ENCODE data around the gene HOXB9. TPM values are rescaled to one million over a fixed set of nuclear protein-coding genes. Genes with fewer than 3 reads are reported as not detected.
A peak's percentile ranks its signal among the peaks of the same experiment; 100 is the strongest.

HOXB9 gene
- polyA plus RNA-seq, 4 donors: 57.8 to 70.4 (median 64.7) TPM

DNA sequence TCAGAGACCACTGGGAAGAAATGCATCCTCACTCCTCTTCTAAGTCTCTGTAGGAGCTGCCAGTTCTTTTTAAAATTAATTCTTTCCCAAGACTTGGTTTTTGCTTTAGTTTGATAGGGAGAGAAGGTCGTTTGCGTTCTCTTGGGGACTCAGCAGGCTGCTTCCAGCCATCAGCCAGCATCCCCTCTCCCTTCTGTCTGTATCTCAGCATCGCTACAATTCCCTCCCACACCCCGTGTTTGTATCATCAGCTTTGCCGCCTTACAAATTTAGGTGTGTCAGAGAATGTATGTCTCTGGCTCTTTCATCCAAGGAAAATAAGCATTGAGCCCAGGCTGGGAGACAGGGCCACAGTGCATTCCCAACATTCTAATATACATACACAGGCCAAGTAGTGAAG, 26.8 kb downstream of the HOXB9 start:
- no peak for DNase-seq (ENCODE audit: low read depth in 4 of 4, low spot score in 2 of 4)

DNA sequence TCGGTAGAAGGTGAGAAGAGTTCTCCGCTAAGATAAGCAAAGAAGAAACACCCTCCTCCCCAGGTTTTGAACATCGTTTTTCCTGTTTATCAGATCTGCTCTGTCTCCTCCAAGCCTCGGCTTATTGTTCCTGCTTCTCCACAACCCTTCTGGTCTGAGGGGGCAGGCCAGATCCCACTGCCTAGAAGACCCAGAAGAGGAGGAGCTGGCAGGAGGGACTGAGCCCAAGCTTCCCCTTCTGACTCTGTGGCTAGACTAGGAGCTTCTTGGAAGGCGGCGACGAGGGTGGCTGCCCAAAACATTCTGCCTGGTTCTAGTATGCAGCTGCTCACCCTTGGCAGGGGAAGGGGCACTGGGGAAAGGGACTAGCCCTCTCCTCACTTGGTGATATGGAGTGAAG, 27.4 kb downstream of the HOXB9 start:
- no peak for DNase-seq (ENCODE audit: low read depth in 4 of 4, low spot score in 2 of 4)

DNA sequence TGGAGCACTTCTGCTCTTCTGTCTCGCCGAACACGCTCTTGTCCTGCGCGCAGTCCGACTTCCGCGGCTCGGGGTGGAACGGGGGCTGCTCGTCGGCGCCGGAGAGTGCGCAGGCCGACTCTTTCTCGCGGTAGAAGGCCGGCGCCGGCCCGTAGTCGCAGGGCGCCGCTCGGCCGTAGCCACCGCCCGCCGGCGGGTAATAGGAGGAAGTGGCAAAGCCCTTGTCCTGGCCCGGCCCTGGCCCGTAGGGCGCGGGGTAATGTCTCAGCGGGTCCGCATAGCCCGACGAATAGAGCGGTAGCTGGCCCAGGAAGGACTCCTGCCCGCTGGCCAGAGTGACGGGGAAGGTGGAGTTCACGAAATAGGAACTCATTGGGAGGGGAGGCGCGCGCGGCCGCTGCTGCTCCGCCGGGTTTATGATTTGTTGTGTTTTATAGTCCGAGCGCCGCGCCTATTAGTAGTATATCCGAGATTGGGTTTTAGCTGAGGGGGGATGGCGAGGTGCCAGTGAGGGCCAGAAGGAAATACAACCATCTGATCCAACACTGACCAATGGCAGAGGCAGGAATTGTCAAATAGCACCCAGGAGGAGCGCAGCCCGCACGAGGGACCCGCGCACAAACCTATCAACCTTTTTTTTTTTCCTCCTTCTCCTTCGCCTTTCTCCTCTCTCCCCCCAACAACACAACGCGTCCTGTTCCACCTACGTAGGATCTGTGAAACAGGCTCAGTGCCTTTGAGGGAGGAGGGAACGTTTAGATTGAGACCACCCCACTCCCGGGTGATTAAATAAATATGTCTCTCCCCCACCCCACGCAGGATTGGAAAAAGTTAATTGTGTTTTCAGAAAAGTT, 28.2 kb downstream of the HOXB9 start:
- DNase-seq (ENCODE audit: low read depth in 4 of 4, low spot score in 2 of 4): no peak

DNA sequence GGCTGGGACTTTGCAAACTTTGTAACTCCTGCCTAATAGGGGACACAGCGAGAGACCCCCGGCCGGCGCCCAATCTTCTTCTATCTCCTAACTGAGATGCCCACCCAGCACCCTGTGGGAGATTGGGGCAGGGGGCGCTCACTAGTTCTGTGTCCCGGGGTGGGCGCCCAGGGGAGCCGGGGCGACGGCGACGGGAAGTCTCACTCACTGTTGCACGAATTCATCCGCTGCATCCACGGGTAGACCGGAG, 28.7 kb downstream of the HOXB9 start:
- DNase-seq (ENCODE audit: low read depth in 4 of 4, low spot score in 2 of 4): no peak

DNA sequence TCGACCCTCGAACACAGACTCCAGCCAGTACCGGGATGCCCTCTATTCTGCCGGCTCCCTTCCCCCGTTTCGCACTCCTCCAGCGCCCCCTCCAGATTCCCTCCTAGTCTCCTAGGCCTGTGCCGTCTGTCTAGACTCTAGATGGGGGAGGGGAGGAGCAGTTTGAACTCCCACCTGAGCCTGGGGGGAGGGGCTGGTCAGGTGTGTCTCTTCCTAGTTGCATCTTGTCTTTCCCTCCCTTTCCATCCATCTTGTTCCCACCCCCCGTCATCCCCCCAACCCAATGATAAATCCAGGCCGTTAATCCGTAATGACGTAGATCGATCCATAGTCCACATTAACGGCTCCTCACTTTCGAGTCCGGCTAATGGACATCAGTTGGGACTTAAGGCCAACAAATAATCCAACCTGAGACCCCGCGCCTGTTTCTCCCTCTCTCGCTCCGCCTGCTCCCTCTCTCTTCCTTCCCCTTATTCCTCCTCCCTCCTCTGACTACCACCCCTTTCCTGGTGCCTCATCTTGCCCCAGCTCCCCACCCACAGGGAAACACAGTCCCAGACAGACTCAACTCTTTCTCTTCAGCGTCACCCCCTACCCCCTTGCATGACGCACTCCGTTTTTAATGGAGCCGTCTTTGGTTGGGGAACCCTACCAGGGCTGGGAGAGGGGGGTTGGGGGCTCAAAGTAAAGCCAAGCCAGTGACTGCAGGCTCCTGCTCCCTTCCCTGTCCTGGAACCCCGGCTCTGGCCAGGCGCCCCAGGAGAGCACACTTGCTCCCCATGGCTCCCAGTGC, 29.2 kb downstream of the HOXB9 start:
- DNase-seq (ENCODE audit: low read depth in 4 of 4, low spot score in 2 of 4): no peak

DNA sequence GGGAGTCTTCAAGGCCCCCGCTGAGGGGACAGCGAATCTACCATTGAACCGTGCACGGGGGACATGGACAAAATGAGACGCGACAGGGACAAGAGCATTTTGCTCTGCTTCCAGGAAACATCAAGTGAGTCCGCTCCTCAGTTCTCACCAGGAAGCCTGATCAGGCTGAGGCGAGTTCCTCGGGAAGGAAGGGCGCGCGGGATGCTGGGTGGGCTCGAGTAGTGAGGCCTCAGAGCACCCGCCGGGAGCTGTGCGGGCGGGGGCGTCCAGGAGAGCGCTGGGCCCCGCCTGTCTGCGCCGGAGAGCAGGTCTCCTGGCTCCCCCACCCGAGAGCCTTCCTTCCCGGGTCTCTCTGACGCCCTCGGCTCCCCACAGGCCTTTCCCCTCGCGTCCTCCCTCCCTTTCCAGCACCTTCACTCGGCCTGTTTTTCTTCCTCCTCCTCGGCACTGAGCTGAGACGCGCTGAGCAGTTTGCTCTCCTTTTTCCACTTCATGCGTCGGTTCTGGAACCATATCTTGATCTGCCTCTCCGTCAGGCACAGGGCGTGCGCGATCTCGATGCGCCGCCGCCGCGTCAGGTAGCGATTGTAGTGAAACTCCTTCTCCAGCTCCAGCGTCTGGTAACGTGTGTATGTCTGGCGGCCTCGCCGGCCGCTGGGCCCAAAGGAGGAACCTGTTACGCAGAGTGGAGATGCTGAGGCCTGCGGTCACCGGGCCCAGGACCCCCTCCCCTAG, 30.0 kb downstream of the HOXB9 start:
- DNase-seq (ENCODE audit: low read depth in 4 of 4, low spot score in 2 of 4): no peak

DNA sequence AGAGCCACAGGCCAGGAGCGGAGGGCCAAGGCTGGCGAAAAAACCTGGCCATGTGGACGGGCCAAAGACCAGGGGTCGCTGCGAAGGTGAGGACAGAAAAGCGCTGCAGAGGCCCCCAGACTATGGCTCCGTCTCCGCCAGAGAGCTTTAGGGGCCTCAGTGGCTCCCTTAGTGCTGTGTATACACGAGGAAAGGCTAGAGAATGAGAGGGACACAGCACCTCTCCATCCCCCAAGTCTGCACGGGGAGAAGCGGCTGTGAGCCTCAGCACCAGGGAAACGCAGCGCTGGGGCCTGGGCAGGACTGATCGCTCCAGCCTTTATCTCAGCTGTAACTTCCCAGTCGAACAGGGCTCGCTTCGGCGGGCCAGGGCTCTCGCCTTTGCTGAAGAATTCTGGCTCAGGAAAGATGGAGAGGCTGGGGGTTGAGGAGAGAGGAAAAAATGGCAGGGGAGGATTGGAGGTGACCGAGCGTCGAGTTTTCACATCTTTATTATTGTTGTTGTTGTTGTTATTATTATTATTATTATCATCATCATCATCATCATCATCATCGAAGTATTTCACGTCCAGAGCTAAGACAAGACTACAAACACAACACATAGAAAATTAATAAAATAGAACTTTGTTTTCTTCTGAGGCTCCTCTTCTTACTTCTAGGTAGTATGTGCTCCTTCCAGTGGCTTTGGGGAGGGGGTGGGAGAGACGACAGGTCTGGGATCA, 30.7 kb downstream of the HOXB9 start:
- DNase-seq (ENCODE audit: low read depth in 4 of 4, low spot score in 2 of 4): no peak

DNA sequence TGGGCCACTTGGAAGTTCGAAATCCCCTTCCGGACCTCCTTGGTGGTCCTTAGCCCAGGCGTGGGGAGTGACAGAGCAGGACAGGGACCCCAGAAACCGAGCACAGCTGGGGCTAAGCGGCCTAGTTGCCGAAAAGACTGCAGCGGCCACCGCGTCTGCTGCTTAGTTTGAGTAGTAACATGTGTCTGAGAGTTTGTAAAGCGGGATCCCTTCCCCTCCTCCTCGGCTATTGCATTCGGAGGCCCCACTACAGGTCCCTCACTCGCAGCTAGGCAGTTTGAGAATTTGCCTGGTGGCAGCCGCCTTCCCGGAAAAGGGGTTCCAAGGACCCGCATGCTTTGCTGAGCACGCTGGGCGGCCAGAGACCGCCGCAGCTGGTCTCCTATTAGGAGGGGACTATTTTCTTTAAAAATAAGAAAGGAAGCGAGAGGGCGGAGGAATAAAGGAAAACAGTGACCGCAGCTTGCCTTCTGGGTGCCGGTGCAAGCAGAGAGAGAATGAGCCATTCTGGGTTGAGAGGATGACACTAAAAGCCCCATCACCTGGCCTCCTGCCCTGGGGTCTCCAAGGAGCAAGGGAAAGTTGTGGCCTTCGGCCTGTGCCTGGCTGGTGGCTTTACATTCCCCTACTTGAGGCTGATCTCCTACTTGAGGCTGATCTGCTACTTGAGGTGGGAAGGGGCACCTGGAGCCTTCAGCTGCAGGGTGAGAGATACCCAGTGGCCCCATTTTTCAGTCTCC, 31.4 kb downstream of the HOXB9 start:
- no peak for DNase-seq (ENCODE audit: low read depth in 4 of 4, low spot score in 2 of 4)

DNA sequence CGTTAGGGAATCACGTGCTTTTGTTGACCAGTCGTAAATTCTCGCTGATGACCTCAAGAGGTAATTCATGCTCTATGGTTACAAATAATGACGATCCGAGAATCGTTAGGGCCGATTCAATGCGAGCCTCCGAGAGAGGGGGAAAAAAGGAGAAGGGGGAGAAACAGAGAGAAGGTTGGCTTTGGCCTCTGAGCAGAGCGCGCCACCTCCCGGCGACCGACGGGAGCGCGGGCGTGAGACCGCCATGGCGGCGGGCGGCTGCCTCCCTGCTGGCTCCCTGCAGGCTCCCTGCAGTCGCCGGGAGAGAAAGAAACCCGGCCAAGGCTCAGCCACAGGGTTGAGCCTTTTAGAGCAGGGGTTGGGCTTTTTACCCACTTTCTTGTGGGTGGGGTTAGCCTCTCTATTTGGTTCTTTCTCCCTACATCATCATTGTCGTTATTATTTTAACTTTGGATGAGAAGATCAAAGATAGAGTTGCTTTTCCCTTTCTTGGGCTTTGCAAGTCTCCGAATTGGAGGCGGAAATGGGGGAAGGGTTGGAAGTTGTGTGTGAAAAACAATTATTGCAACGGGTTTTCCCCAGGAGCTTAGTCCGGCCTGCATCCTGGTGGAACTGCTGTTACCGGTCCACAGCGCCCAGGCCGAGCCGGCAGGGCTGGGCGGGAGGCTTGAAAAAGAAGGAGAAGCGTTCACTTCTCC, 32.2 kb downstream of the HOXB9 start:
- no peak for DNase-seq (ENCODE audit: low read depth in 4 of 4, low spot score in 2 of 4)

DNA sequence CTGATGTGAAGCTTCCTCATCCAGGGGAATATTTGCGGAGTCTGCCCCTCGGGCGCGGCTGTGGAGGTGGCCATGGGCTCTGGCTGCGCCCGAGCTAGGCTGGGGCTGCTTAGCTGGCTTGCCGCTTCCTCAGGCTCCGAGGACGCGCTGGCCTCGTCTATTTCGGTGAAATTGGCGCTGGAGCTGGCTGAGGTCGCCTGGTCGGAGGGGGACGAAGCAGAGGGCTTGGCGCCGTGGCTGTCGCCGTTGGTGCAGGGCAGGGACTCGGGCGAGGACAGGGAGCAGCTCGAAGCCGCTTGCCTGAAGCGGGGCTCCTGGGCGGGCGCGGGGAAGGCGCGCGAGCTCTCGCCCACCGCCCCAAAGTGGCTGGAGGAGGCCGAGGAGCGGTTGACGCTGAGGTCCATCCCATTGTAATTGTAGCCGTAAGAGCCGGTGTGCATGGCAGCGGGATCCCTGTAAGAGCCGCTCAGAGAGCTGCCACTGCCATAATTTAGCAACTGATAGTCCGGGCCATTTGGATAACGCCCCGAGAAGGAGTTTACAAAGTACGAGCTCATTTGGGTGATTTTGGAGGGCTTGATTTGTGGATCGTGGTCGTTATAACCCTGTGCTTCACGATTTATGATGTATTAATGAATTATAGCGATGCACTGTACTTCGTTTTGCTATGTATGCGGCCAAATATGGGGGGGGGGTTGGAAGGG, 32.9 kb downstream of the HOXB9 start, which contains the start of gene HOXB5:
TSS of gene HOXB5 (minus strand) at position 654 of the 704 bp plus-strand sequence. CDS start at position 557, 97 bp downstream.
- no peak for DNase-seq (ENCODE audit: low read depth in 4 of 4, low spot score in 2 of 4)

DNA sequence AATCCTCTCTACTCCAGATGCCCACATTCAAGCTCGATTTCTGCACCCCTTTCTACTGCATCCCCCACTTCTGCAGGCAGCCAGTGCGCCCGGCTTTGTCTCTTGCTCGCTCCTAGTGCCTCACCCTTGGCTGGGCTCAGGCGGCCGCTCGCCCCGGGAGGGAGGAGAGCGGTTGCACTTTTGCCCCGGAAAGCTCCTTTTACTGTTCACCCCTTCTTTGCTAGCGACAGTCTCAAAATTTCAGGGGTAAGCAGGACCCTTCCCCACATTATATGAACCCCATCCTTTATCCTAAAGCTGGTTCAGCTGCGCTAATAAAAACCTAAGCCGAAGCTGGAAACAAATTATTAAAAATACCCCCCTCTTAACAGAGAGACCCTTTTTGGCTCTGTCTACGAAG, 33.6 kb downstream of the HOXB9 start:
- DNase-seq (ENCODE audit: low read depth in 4 of 4, low spot score in 2 of 4): no peak

DNA sequence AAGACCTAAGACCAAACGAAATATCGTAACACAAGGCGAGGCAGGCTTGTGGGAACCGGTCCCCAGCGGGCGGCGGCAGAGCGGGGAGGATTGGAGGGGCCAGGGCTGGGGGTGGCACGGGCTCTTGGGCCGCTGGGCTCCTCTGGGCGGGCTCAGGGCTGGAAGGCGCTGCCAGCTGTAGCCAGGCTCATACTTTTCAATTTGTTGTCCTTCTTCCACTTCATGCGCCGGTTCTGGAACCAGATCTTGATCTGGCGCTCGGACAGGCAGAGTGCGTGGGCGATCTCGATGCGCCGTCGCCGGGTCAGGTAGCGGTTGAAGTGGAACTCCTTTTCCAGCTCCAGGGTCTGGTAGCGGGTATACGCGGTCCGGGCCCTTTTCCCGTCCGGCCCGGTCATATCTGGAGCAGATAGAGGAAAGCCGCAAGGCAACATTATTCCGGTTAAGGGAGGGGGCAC, 34.1 kb downstream of the HOXB9 start:
- no peak for DNase-seq (ENCODE audit: low read depth in 4 of 4, low spot score in 2 of 4)

DNA sequence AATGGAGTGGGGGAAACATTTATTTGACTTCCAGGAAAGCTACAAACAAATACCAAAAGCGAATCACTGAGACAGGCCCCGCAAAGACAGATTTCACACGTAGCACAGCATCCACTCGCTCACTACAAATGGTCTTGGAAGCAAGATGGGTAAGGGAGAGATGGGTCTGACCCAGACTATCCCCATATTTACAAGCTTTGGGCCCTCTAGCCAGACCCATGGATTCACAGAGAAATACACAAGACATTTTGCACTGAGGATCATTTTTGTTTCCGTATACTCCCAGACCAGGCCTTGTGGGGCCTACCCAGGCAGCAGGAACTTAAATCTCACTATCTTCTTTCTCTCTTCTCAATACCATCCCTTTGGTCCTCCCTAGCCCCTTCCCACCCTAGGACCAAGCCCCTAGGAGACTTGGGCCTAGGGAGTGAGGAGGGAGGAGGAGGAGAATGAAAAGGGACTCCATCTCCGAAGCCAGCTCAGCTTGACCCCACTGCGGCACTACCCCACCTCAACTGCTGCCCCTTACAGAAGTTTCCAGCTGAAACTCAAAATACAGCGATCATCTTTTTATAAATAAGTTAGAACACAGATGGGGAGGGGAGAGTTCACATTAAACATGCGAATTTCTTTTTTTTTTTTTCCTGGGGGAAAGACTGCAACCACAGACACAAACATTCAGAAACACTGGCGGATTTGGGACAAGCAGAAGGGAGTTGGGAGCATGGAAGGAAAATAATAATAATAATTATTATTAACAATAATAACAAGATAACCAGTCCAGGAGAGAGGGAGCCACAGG, 34.7 kb downstream of the HOXB9 start:
- no peak for DNase-seq (ENCODE audit: low read depth in 4 of 4, low spot score in 2 of 4)

DNA sequence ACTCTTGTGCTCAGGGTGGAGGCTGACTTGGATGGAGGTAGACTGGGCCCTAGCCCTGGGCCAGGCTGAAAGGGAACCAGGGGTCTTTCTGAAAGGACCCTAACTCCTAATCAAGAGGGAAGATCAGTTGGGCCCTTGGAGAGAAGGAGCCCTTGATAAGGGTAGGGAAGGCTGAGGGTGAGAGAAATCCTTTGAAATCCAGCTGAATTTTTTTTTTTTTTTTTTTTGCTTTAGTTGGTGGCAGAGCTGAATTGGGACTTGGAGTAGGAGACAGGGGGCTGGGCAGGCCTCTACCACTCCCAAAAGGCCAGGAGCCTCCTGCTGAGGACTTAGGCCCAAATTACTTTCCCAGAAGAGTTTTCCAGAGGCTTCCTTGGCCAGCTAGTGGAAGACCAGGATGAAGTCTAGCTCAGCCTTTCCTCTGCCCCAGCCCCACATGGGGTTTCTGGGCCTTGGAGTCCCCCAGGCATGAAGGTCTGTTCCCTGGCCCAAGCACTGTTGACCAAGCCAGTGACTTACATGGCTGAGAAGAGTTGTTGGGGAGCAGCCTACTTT, 35.5 kb downstream of the HOXB9 start:
- DNase-seq (ENCODE audit: low read depth in 4 of 4, low spot score in 2 of 4): no peak

DNA sequence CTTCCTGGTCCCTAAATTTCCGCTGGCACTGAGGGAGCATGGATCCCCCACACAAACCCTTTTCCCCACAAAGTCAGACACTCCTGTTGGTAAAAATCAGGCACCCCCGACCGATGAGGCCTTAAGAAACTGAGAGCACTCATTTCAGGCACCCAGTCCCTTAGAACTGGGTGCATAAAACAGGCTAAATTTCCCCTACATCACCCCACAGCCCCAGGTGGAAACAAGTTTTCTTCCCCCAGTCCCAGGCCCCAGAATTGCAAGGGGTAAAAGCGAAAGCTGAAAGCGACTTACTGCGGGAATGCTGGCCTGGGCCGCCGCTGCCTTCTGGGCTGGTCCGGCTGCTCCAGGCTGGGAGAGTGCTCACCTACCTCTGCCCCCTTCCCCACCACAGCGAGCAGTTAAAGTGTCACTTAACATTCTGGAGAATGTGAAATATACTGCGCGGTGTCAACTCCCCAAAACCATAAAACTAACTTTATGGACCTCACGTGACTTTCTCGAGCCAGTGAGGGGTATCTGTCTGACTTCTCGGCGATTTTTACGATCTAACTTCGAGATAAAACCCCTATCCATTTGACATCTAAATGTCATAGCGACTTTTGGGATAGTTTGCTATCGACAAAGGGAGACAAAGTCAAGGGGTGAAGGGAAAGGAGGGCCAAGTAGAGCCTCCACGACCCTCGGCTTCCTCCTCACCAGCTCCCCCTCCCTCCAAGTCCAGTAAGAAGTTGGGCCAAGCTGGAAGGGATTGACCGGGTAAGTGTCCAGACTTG, 36.1 kb downstream of the HOXB9 start, which contains the start of gene HOXB3:
TSS of gene HOXB3 (minus strand) at position 411 of the 776 bp plus-strand sequence. CDS start 37,767 bp downstream, outside the sequence.
- peak in 2 of 4 donors; percentile 91 to 95 for DNase-seq (ENCODE audit: low read depth in 4 of 4, low spot score in 2 of 4)

DNA sequence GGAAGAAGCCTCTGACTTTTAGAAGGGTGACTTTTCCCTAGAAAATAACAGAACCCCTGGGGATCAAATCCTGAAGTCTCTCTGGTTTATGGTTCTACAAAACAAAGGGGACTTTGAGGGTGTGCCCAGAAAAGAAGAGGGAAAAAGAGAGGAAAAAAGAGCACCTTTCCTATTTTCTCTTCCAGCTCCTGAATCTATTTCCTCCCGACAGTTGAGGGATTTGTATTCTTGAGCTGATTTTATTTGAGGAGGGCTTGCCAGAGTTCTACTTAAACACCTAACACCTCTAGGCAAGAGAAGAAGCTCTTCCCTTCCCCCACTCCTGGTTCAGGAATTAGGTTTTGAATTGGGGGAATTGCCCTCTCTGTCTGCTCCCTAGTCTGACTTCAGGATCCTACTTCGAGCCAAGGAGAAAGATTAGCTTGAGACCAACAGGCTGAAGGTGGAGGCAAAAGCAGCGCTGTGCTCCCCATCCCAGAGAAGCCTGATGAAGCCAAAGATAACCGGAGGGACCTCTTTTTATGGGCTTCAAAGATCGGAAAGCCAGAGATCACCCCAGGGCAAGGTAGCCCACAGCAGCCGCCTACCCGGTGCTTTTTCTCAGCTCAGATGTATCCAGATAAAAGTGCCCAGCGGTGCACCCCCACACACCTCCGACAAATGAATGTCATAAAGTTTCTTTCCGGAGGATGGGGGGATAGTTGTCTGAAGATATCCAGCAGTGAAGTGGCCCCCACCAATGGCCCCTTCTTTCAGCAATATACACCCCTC, 36.9 kb downstream of the HOXB9 start:
- DNase-seq (ENCODE audit: low read depth in 4 of 4, low spot score in 2 of 4): no peak

Measured in left renal cortex interstitium (tissue), 4 donors.